IPS DF 6.9 (cell line): ENCODE measurements around the gene NAA80.

Experiments
- DNase-seq: peaks from one replicate; pipeline ENCODE4 v3.0.0-alpha.2; 2013; ENCODE audit warnings: low read depth, low spot score
- H3K27ac ChIP-seq: one replicate; pipeline ENCODE4 v1.5.1; 2013; ENCODE audit warnings: low read length, control low read depth
- H3K27me3 ChIP-seq: 2 replicates; pipeline ENCODE4 v1.6.1; 2013; ENCODE audit warnings: mild to moderate bottlenecking, low read length; ENCODE audit not compliant: control insufficient read depth, insufficient read depth
- H3K36me3 ChIP-seq: 2 replicates; pipeline ENCODE4 v1.6.1; 2013; ENCODE audit warnings: low read length; ENCODE audit not compliant: control insufficient read depth, insufficient read depth
- H3K4me1 ChIP-seq: 2 replicates; pipeline ENCODE4 v1.6.1; 2013; ENCODE audit warnings: low read length; ENCODE audit not compliant: control insufficient read depth, insufficient read depth
- H3K4me3 ChIP-seq: 2 replicates; pipeline ENCODE4 v1.5.1; 2013; ENCODE audit warnings: mild to moderate bottlenecking, low read length
- H3K9me3 ChIP-seq: 2 replicates; pipeline ENCODE4 v1.6.1; 2013; ENCODE audit warnings: low read length, inconsistent platforms; ENCODE audit not compliant: control insufficient read depth, insufficient read depth
- WGBS: extraction: QIAGEN DNeasy Blood & Tissue Kit; methylation state at CpG from one replicate; pipeline ENCODE4 v1.1.7; 2013; ENCODE audit warnings: mixed read lengths, missing lambda C conversion rate; ENCODE audit not compliant: insufficient read length, insufficient coverage; 5-methylcytosine and 5-hydroxymethylcytosine counted together

NAA80 gene

DNA sequence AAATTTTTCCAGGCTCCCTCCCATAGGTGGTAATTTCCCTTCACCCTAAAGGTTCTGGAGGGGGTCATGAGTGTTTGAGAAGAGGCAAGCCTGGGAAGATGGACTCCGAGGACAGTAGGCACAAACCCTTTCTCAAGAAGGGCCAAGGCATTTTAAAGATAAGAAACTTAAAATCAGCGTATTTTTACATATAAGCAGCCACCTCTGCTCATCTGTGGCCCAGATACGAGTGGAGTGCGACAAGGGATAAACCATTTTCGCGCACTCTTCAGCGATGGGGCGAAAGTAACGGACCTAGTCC is 40.9 kb upstream of the NAA80 start:
- no CpG with 5 or more reads among the region's 9 CpGs for WGBS
- no peak overlapping the region for H3K27ac ChIP-seq
- H3K36me3 ChIP-seq, result no peaks in the 10 kb centered on the region
- peaks cover 16% of the 10 kb centered on the region; the same call in 1 of the 2 replicates for H3K27me3 ChIP-seq
- H3K9me3 ChIP-seq, result no peaks in the 10 kb centered on the region
- H3K4me3 ChIP-seq, result peak overlapping the region; percentile 40; the same call in 1 of the 2 replicates
- peaks cover 3% of the 10 kb centered on the region; the same call in 1 of the 2 replicates for H3K4me1 ChIP-seq
- DNase-seq, result no peak

DNA sequence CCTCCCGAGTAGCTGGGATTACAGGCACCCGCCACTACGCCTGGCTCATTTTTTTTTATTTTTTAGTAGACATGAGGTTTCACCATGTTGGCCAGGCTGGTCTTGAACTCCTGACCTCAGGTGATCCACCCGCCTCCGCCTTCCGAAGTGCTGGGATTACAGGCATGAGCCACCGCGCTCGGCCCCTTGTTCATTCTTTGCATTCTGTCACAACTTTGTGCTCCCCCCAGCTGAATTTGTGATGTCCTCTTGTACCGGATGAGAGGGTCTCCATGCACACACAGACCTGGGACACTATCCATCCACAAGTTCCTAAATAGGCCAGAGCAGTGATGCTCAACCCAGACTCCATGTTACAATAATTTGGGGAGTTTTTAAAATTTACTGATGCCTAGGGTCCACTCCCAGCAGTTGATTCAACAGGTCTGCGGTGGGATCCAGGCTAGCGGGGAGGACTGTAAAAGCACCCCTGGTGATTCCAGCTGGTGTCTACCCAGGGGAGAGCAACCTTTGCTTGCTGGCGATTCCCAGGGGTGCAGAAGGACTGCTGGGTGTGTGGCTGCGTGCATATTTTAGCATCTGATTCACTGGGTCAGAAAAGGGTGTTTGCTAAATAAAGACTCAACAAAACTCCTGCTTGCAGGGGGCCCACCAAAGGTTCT is 40.4 kb upstream of the NAA80 start:
- Histone ChIP-seq H3K4me3 (no peak overlapping the region), H3K4me1 (peaks cover 3% of the 10 kb centered on the region; the same call in 1 of the 2 replicates), H3K27ac (no peak overlapping the region), H3K36me3 (no peaks in the 10 kb centered on the region), H3K9me3 (no peaks in the 10 kb centered on the region), H3K27me3 (peaks cover 14% of the 10 kb centered on the region; the same call in 1 of the 2 replicates)
- no peak for DNase-seq
- WGBS, result no CpG with 5 or more reads among the region's 14 CpGs

DNA sequence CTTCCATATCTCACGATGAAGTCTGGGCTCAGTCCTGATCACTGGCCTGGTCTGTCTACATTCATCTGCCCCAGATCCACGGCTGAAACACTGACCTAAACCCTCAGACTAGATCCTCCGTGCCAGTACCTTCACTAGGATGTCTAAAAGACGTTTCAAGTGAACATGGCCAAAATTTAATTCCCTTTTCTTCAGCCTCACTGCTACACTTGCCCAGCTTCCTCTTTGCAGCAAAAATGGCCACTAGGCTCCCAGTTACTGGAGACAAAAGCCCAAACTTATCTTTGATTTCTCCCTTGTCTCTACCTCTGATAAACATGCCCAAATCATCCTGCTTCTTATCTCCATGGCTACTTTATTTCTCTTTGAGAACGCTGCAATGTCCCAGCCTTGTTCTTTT is 39.8 kb upstream of the NAA80 start:
- no peak overlapping the region for H3K4me3 ChIP-seq
- no peaks in the 10 kb centered on the region for H3K36me3 ChIP-seq
- H3K4me1 ChIP-seq, result peaks cover 3% of the 10 kb centered on the region; the same call in 1 of the 2 replicates
- no peak overlapping the region for H3K27ac ChIP-seq
- peaks cover 14% of the 10 kb centered on the region; the same call in 1 of the 2 replicates for H3K27me3 ChIP-seq
- no peaks in the 10 kb centered on the region for H3K9me3 ChIP-seq
- no peak for DNase-seq
- no CpG with 5 or more reads among the region's 5 CpGs for WGBS

DNA sequence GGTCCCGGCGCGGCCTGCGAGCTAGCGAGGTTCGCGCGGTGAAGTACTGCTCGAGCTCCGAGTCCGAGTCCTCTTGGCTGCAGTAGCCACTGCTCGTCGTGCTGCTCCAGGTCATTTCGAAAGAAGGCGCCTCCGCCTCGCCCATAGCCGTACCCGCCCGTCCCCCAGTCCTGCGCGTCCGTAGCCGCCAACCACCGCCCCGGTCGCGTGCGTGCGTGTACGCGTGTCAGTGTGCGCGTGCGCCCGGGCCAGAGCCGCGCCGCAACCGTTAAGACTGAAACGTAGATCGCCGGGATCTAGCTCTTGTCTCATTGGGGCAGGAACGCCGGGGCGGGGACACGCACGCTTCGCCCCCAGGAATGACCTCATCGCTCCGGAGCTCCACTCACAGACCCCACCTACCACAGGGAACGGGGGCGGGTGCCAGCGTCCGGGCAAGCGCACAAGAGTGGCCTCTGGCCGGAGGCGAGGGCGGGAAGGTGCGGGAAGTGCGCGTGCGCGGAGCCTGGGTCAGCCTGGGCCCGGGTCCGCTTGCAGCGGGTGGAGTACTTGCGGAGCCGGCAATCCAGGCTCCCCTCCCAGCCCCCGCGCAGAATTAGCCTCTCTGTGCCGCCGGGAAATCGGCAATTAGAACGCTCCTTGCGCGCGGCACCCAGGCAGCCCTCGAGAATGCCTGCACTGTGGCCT is 38.1 kb upstream of the NAA80 start:
- no CpG with 5 or more reads among the region's 79 CpGs for WGBS
- no peak for DNase-seq
- Histone ChIP-seq H3K27ac (no peak overlapping the region), H3K4me1 (peaks cover 3% of the 10 kb centered on the region; the same call in 1 of the 2 replicates), H3K4me3 (peak overlapping the region; percentile 81), H3K27me3 (peaks cover 14% of the 10 kb centered on the region; the same call in 1 of the 2 replicates), H3K9me3 (no peaks in the 10 kb centered on the region), H3K36me3 (no peaks in the 10 kb centered on the region)

DNA sequence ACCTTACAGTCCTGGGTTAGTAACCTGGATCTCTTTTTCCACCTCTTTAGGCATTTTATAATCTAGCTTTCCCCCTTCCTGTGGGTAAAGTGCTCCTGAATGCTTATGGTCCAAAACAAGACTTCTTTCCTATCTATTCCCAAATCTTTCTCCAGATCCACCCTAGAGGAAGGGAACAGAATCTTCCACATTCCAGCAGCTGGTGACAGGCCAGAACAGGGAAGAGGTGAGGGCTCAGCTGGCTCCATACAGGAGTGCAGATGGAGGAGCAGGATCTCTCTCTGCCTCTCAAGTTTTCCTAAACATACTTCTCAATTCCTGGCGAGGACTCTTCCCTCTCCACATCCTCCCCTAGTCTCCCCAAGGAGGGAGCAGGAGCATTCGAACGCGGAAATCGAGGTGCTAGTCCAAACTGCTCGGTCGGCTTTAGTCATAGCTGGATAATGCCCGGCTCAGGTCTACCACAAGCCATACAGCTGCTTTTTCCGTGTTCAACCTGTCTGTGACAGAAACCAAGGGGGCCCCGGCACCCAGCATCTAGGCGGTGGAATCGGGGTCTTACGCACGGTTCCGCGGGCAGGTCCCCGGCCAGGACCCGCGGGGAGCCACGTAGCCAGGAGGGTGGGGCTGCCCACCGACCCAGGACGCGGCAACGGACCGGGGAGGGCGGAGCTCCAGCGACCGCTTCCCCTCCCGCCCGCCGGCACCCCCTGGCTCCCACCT is 37.4 kb upstream of the NAA80 start:
- no CpG with 5 or more reads among the region's 31 CpGs for WGBS
- Histone ChIP-seq H3K27me3 (peaks cover 14% of the 10 kb centered on the region; the same call in 1 of the 2 replicates), H3K36me3 (peaks cover under 1% of the 10 kb centered on the region; the same call in 1 of the 2 replicates), H3K4me1 (peaks cover 3% of the 10 kb centered on the region; the same call in 1 of the 2 replicates), H3K9me3 (no peaks in the 10 kb centered on the region), H3K4me3 (peak overlapping the region; percentile 81; the same call in 1 of the 2 replicates), H3K27ac (no peak overlapping the region)
- DNase-seq, result no peak

DNA sequence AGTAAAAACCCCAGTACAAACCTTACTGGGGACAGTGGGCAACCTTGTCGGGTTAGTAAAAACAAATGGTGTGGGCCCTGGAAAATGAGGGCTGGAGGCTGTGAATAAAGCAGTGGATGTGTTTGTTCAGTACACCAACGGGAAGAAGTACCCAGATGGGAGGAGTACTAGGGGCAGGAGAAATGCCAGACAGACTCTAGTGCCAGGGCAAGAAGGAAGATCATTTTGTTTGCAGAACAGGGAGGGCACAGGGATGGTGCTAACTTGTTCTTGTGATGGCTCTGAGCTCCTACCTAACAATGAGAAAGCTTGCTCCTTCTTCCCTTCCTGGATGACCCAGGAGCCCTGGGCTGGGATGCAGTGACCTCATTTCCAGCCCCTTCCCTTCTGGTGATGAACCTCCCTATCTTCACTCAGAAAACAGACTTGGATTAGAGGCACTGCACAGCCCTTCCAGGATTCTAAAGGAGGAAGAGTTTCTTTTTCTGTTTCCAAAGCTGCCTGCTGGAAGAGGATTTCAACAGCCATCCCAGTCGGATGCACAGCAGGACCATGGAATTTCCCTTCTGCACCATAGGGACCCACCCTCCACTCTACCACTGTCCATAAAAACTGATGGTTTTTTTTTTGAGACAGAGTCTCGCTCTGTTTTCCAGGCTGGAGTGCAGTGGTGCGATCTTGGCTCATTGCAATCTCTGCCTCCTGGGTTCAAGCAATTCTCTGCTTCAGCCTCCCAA is 35.3 kb upstream of the NAA80 start:
- peaks cover 14% of the 10 kb centered on the region for H3K36me3 ChIP-seq

DNA sequence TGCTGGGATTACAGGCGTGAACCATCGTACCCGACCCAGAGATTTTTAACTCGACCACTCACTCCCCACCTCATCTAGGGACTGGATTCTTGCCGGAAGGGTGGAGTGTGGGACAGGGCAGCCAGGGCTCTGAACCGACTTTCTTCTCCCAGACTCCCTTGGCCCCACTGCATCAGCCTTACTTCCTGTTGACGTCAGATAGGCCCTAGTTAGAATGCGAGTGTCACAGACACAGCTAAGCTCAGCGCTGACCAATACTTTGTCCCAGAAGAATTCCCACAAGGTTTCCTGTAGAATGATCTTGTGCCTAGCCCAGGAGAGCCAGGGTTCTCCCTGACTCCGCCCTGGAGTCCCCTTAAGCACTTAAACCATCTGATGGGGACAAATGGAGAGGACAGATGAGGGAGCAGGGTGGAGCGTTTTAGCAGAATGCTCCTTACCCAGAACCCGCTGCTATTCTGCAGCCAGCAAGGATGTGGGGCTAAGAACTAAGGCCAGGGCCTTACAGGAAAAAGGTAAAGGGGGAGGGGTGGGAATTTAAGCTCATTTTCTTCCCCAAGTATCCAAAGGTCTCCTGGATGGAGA is 34.6 kb upstream of the NAA80 start:
- no peak for DNase-seq
- H3K27ac ChIP-seq, result no peak overlapping the region
- no peaks in the 10 kb centered on the region for H3K4me1 ChIP-seq
- peaks cover 14% of the 10 kb centered on the region for H3K36me3 ChIP-seq
- H3K4me3 ChIP-seq, result no peak overlapping the region
- peaks cover 1% of the 10 kb centered on the region; the same call in 1 of the 2 replicates for H3K27me3 ChIP-seq
- no CpG with 5 or more reads among the region's 12 CpGs for WGBS
- no peaks in the 10 kb centered on the region for H3K9me3 ChIP-seq

More for the DNA sequence above, 35.3 kb upstream of the NAA80 start:
- no peaks in the 10 kb centered on the region for H3K9me3 ChIP-seq
- WGBS, result no CpG with 5 or more reads among the region's 5 CpGs
- H3K4me3 ChIP-seq, result no peak overlapping the region
- peaks cover 4% of the 10 kb centered on the region; the same call in 1 of the 2 replicates for H3K27me3 ChIP-seq
- no peaks in the 10 kb centered on the region for H3K4me1 ChIP-seq
- H3K27ac ChIP-seq, result no peak overlapping the region
- no peak for DNase-seq

DNA sequence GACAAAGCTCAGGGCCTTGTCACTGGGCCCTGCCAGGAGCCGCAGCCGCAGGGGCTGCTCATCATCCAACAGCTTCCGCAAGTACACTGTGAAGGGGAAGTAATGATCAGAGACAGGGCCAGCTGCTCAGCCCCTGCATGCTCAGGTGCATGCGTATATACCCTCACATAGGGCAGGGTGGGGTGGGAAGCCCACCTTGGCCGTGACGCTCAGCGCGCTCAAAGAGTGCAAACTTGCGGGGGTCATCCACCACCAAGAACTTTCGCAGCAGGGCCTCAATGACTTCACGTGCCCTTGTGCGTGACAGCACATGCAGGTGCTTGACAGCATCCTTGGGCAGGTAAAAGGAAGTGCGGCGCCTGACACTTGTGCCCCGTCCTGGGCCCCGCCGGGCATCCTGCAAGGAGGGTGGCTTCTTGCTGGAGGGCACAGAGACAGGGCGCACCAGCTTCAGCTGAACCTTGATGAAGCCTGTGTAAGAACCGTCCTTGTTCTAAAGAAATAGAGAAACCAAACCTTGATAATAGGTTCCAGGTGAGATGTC is 32.2 kb upstream of the NAA80 start:
- H3K4me3 ChIP-seq, result no peak overlapping the region
- H3K36me3 ChIP-seq, result peaks cover 14% of the 10 kb centered on the region
- no peak for DNase-seq
- H3K27me3 ChIP-seq, result no peaks in the 10 kb centered on the region
- H3K4me1 ChIP-seq, result no peaks in the 10 kb centered on the region
- WGBS, result no CpG with 5 or more reads among the region's 19 CpGs
- no peaks in the 10 kb centered on the region for H3K9me3 ChIP-seq
- H3K27ac ChIP-seq, result no peak overlapping the region

DNA sequence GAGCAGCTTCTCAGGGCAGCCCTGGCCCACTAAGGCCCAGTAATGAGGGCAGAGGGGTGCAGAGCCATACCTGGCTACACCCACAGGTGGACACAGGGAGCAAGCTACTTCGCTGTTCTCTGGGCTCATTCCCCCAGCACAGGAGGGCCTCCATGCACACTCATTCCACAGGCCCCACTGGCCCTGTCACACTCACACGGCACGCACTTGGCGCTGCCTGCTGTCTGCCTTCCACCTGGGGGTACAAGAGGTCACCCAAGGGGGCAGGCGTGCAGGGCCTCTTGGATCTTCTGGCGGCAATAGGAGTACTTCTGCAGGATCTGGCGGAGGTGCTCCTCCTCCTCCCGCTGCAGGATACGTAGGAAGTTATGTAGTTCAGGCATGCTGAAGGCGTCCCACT is 31.1 kb upstream of the NAA80 start:
- no peaks in the 10 kb centered on the region for H3K9me3 ChIP-seq
- peaks cover 18% of the 10 kb centered on the region for H3K36me3 ChIP-seq
- H3K27ac ChIP-seq, result no peak overlapping the region
- no peak for DNase-seq
- no peak overlapping the region for H3K4me3 ChIP-seq
- no CpG with 5 or more reads among the region's 10 CpGs for WGBS
- H3K27me3 ChIP-seq, result no peaks in the 10 kb centered on the region
- no peaks in the 10 kb centered on the region for H3K4me1 ChIP-seq
